ENCODE results near the gene DMC1.
"Not testable (repeated sequence)": the region's sequence is repeated elsewhere in the genome, so short reads cannot be mapped to it uniquely, and the experiment has no call there.

The DMC1 gene

DNA sequence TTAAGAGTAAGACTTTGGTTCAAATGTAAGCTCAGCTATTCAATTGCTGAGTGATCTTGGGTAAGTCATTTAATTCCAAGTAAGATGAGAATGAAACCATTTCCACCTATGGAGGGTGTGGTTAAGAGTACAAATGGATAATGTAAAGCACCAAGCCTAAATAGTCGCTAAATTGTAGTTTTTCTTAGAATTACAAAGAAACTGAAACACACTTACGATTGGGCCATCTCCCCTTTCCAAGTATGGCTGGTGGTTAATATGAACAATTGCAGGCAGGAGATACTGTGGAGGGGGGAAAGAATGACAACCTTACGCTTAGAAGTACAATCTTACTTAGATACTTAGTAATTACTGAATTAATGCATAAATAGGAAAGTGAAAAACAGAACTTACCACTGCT is 72.1 kb downstream of the DMC1 start:
- DNase-seq: no peak

DNA sequence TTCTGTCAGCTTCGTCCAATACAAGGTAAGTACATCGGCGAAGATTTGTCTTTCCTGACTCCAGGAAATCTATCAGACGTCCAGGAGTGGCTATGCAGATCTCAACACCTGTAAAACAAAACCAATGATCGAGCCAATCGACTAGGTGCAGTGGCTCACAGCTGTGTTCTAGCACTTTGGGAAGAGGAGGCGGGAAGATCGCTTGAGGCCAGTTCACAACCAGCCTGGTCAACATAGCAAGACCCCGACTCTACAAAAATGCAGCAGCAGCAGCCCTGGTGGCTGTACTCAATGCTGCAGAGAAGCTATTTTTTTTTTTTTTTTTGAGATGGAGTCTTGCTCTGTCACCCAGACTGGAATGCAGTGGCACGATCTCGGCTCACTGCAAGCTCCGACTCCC is 75.0 kb downstream of the DMC1 start:
- no peak for DNase-seq

DNA sequence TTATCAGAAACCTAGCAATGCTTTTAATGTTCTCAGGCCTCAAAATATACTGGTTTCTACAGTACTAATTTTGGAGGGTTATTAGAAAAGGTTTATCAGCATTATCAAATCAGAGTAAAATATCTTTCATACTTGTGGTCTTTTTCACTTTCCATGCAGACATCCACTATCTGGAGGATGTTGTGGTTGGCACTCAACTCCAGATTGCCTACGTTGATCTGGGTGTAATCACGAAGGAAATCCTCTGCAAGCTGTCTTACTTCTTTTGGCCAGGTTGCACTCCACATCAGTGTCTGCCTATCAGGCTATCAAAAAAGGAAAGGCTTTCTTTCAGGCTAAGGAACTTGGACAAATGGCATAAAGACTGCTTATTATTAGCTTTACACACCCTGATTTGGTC is 75.5 kb downstream of the DMC1 start:
- DNase-seq: no peak

DNA sequence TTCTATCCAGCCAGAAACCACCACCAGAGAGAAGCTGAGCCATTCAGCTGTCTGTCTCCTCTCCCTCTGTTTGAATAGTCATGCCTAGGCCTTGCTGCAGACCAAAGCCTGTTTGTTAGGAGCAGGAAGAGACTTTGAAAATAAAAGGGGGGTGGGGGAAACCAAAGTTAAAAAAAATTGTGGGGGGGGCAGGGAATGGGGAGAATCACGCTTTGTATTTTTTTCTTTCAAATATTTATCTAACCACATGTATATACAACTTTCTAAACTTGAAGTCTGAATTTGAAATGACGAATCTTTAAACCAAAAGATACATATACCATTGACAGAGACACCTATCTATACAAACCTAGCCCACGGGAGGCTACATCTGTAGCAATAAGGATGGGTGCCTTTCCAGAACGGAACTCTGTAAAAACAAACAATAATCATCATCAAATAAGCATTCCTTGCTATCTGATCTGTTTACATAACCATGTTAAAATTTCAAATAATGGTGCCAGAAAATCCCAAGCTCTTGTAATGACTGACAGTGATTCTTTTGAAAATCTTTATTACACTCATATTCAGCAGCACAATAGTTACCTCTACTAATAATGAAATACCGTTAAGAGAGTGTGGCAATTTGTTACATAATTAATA is 78.2 kb downstream of the DMC1 start:
- DNase-seq: no peak

DNA sequence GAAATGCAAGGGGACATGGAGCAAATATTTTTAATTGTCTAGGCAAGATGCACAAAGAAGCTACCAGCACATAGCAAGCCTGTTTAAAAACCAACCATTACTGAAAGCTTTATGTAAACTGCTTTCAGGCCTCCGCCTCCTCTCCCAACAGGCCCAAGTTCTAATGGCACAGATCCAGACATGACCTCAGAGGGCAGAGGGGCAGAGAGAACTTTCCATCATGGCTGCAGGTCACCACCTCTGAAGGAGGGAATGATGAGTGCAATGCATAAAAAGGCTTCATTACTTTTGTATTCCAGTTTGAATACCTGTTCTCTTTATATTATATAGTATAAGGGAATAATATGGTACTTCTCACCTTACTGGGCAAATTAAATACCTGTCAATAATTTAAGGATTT is 79.1 kb downstream of the DMC1 start:
- DNase-seq: no peak

DNA sequence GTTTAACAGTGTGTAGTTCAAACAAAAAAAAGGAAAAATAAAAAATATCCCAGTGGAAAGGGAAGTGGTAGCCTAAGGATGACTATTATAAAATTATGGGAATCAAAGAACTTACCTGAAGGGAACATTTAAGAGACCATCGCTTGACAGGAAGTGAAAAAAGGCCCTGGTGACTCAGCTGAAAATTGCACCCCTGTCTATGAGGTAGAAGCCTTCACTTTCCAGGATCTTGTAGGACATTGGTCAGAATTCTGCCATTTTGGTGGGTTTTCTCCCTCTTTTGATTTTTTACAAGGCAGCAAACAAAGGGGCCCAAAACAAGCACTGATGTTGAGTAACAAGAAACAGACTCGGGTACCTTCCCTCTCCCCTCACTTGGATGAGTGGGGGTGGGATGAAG is 79.5 kb downstream of the DMC1 start:
- no peak for DNase-seq

DNA sequence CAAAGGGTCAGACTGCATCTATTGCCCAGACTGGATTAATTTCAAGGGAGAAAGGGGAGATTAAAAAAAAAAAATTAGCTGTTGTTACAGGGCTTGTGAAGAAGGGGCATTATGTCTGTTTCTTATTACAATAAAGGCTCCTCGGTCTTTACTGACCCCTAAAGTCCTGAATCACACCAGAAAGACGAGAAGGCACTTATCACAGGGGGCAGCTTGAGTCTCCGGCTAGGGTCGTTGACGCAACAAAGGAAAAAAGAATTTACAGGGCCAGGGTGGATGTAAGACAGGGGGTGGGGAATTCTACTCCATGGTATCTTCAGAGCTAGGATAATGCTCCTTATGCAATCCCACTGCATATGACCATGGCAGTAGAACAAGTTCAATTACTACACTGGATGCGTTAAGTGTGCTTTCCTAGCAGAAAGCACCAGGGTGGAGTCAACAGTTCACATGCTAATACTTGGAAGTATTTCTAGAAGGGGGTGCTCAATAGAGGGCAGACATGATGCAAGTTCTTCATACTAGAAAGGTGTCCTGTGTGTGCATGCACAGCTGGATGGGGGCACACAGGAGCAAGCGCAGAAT is 80.3 kb downstream of the DMC1 start:
- DNase-seq: no peak

DNA sequence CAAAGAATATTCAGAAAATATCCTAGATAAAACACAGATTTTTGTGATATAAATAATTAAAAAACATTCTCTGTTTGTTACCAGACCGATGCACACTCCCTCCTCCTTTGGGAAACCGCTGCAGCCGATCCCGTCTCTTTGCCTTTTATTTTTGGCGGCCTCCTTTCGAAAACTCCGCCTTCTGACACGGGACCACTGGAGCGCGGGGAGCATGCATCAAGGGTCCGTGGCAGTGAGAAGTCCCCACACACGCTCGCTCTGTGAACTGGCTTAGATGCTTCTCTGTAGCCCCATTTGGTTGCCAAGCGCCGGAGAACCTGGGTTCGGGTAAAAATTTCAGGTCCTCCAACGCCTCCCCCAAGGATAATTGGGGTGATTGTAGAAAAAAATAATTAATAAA is 80.8 kb downstream of the DMC1 start:
- DNase-seq: no peak

DNA sequence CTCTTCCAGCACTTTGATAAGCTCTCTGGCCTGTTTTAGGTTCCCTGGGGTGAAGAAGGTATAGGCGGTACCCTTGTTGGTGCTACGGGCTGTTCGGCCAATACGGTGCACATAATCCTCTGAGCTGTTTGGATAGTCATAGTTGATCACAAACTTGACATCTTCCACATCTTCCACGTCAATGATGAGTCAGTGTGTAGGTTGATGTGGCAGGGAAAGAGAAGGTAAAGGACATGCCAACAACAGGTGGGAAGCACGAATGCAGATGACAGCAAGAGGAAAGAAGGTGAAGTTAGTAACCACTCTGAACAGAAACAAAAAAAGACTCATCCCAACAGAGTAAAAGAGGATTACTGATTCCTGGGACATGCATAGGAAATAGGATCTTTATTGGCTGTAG is 82.0 kb downstream of the DMC1 start:
- DNase-seq: no peak

DNA sequence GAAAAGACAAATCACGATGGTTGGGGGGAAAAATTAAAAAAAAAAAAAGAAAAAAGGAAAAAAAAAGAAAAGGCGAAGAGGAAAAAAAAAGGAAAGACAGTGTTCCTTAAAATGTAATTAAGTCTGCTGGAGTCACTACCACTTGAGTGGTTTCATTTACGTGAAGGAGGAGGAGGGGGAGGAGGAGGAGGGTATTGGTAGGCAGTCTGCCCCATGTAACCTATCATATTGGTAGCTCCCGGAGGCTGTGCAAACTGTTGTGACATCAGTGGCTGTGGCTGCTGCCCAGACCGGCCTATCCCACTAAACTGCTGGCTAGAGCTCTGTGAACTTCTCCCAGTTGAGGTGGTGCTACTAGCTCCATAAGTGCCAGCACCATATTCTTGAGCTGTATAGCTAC is 84.2 kb downstream of the DMC1 start:
- DNase-seq: no peak

DNA sequence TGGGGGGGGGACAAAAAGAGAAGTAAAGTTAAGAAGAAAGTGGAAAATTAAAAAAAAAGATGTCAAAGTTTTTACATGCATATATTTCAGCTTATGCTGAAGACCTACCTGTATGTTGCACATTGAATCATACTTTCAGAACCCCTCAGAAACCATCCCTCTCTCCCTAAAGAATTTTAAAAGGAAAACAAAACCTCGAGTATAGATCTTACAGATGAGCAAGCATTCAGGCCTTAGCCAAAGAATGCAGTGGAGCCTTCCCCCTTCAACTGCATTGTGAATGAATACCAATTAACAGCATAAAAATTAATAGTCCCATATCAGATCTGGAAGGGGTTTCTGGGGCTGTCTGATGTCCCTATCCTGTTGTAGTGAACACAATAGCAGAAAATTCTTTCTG is 85.7 kb downstream of the DMC1 start:
- no peak for DNase-seq

DNA sequence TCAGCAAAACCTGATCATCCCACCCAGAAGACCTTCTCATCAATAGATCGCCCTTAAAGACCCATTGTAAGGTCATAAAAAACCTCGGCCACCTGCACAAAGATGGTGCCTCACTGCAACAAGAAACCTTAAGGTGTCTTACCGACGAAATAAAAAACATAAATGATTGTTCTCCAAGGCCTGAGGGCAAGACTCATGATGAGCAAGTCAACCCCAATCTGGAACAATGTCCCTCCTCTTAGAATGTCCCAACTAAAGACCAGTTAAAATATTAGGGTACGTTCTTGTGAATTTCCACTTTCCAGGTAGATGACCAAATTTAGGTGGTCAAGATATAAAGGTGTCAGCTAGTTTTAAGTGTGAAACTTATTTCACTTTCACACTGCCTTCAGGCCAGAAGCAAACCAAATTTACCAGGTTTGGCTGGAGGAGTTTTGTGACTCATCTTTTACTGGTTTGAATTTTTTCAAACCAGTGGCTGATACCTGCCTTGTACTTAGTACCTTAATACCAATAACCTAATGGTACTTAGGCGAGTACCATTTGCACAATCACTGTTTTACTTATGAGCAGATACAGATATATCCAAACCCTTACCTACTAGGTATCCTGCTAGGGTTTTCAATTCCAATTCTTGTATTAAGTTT is 87.2 kb downstream of the DMC1 start:
- DNase-seq: no peak

DNA sequence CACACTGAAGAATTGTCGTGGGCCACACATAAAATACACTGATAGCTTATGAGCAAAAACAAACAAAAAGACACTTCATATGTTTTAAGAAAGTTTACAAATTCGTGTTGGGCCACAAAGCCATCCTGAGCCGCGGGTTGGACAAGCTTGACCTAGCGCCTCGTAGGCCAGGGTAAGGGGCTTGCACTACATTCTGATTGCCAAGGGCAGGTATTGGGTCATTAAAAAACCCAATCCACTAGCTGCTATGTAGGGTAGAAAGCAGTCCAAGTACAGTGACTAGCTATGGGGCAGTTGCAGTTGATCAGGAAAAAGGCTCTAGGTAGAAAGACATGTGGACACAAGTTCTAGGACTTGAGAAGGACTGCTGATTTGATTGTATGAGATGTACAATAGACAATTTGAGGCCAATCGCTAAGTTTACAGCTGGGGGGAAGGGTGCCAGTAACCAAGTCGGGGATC is 88.1 kb downstream of the DMC1 start:
- DNase-seq: no peak

DNA sequence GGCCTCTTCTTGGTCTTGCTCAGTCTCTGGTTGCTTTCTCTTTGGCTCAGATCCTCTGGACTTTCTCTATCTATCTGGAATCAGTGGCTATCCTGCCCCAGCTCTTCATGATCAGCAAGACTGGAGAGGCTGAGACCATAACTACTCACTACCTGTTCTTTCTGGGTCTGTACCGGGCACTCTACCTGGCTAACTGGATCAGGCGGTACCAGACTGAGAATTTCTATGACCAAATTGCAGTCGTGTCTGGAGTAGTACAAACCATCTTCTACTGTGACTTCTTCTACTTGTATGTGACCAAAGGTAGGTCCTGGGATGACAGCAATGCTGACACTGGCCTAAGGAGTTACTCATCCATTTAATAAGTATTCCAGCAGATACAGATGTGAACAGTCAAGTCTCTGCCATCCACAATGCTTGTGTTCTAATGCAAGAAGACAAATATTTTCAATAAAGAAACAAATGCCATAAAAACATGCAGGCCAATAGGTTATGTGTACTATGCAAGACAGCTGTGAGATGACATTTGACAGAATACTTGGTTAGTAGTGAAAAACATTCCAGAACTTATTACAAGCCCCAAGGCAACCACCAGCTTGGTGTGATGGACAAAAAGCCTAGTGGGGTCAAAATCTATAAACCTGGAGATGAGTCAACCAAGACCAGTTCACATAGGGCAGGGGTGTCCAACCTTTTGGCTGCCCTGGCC is 88.7 kb downstream of the DMC1 start:
- no peak for DNase-seq

DNA sequence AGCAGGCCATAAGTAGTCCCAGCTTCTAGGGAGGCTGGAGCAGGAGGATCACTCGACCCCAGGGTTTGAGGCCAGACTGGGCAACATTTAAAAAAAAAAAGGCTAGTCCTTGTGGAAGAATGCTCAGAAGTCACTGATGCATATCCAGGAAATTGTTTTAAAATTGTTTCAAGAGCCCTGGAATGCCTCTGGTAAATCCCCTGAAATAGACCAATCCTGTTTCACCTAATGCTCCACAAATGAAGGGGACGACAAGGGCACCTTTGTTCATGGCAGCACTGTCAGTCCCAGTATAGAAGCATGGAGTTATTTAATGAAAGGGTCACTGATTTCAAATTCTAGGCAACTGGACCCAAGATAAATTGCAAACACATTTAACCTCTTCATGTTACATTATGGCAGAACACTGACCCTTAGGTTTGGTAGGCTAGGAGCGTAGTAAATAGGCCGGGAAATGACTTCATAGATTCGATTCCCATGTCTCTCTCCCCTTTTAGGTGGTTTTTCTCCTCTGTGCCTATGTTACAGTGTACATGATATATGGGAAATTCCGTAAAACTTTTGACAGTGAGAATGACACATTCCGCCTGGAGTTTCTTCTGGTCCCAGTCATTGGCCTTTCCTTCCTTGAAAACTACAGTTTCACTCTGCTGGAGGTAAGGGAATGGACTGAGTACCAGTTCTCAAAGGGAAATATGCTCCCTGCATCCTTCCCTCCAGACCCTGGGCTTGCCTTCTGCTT is 90.7 kb downstream of the DMC1 start:
- DNase-seq: no peak

DNA sequence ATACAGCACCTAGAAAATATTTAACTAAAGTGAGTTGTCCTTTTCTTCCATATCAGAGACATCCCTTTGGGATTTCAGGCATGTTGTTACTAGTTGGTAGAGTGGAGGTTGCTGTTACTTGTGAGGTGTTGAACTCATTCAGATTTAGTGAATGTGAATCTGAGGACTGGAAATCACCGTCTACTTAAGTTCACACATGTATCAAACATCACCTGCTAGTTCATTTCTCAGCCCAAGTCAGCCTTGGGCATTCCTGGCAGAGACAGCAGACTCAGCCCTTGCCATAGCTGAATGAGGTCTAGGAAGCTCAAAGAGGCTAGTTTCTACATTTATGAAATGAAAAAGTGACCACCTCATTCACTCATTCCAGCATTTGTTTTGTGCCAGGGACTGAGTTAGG is 92.4 kb downstream of the DMC1 start:
- DNase-seq: no peak

DNA sequence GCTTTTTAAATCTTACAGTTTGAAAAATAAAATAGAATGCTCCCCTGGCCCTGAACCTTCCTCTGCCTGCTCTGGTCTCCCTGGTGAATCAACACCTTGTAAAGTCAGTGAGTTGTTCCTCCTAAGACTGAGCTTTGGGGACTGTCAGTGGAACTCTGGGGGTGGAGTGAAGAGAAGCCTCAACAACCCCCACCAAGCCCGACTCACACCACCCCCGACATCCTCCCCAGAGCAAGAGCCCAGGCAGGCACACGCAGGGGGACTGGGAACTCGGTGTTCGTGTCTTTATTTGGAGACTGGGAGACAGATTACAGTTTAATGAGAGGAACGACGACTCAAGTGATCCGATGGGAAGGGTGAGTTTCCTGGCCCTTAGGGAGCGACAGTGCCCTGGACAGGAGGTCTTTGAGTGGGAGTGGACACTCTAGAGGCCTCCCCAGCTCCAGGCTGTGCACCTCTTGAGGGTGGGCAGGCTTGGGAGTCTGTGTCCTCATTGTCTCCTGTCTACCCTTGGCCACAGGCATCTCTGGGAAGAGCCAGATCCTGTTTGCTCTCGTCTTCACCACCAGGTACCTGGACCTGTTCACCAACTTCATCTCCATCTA is 95.9 kb downstream of the DMC1 start:
- no peak for DNase-seq

DNA sequence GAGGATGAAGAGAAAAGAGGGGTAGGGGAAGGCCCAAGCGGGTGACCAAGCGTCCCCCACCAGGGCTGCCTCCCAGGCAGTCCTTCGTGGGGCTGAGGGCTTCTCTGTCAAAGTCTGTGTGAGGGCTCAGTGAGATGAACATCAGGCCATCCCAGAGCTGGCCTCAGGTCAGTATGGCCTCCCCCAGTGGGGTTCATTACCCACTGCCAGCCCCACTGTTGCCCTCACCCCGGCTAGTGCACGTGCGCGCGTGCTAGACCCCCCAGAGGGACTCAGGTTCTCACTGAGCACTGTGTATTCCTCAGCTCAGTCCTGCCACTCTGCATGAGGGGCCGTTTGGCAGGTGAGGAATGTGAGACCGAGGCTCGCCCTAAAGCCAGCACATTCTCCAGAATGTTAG is 98.7 kb downstream of the DMC1 start:
- no peak for DNase-seq

DNA sequence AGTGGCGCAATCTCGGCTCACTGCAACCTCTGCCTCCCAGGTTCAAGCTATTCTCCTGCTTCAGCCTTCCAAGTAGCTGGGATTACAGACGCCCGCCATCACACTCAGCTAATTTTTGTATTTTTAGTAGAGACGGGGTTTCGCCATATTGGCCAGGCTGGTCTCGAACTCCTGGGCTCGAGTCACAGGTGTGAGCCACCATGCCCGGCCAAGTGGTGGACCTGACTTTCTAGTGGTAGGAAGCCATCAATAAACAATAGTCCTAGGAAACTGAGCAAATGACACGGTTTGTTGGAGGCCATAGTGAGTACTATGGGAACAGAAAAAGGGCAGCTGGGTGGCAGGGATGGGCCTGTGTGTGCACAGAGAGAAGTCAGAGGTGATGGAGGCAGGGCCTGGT is 99.8 kb downstream of the DMC1 start:
- DNase-seq: not testable (repeated sequence)

DNA sequence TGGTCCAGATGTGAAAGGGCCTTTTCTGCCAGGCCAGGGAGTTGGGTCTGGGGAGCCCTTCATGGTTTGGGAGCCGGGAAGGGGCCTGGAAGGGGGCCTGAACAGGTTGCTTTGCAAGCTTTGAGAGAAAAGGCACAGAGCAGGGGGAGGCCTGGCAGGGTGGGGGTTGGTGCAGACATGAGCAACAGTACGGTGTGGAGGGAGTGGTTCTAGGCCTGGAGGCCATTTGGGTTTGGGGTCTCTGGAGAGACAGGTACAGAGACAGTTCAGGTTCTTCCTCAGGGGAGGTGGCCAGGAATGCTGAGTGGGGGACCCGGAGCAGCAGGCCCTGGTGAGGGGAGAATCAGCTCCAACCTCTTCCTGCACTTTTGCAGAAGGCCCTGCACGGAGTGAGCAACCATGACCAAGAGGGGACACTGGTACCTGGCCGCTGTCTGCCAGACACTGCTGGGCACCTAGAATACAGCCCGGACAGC is 100.6 kb downstream of the DMC1 start:
- no peak for DNase-seq

All from activated CD4-positive, alpha-beta T cell treated with anti-CD3 and anti-CD28 coated beads, Interleukin-2, amount 50 U/mL, for 48 hours (primary cell).